K562 (cell line): Measurements from ENCODE around the gene RACGAP1. TPM values are rescaled to one million over a fixed set of nuclear protein-coding genes. Genes with fewer than 3 reads are reported as not detected.

Experiments
- MAFK ChIP-seq: IDR thresholded peaks from 2 replicates; pipeline ENCODE4 v1.6.1; 2011; ENCODE audit warnings: low read length, improper control_type of control experiment
- MYBL2 ChIP-seq, 2 experiments: fragments of 450-650 bp in 1 of 2; sonication (generic) in 1 of 2; formaldehyde crosslinking in 1 of 2; IDR thresholded peaks; 2 replicates each; pipeline versions ENCODE4 v1.6.1 to v1.8.1; 2017 to 2022; ENCODE audit warnings: borderline replicate concordance in 1 of 2, inconsistent platforms in 1 of 2, low read depth in 1 of 2, mild to moderate bottlenecking in 1 of 2, missing genetic modification reagents in 1 of 2, moderate library complexity in 1 of 2
- PHB2 ChIP-seq: fragments of 450-650 bp; IDR thresholded peaks from 2 replicates; pipeline ENCODE4 v1.6.1; 2017; ENCODE audit warnings: low read depth
- RBBP5 ChIP-seq: fragments of 200-600 bp; sonication (generic); IDR thresholded peaks from 2 replicates; pipeline ENCODE4 v1.6.1; 2012; ENCODE audit warnings: borderline replicate concordance, mild to moderate bottlenecking, low read length, control low read depth, inconsistent platforms; ENCODE audit not compliant: insufficient read depth, poor library complexity, severe bottlenecking
- SETDB1 ChIP-seq: IDR thresholded peaks from one replicate; pipeline ENCODE4 v1.6.1; 2012; ENCODE audit warnings: low read length, control low read depth, inconsistent platforms
- SOX6 ChIP-seq: fragments of 450-650 bp; IDR thresholded peaks from 2 replicates; pipeline ENCODE4 v1.6.1; 2014; ENCODE audit warnings: mild to moderate bottlenecking
- SP2 ChIP-seq: IDR thresholded peaks from 2 replicates; pipeline ENCODE4 v1.6.1; 2011; ENCODE audit warnings: mild to moderate bottlenecking, low read depth, low read length, moderate library complexity; ENCODE audit not compliant: poor library complexity, severe bottlenecking; ENCODE audit errors: extremely low read depth
- ZNF134 ChIP-seq: fragments of 250-450 bp; sonication (Bioruptor Pico); conservative IDR thresholded peaks from 2 replicates; pipeline ENCODE4 v1.4.0; 2020
- ZNF589 ChIP-seq: fragments of 200-800 bp; sonication (Bioruptor generic); IDR thresholded peaks from 2 replicates; pipeline ENCODE4 v1.6.1; 2016; ENCODE audit warnings: low read depth, missing genetic modification characterization, missing compliant biosample characterization
- polyA plus RNA-seq, 8 experiments: library from polyadenylated mRNA; depleted of rRNA in 4 of 8; stranded (reverse) in 5 of 8; unstranded in 3 of 8; fragments of >200 nt; fragmentation: Nextera tagmentation in 2 of 8; fragmentation: Illumina TruSeq in 1 of 8; extraction: Ambion mirVana in 2 of 8; extraction: Trizol in 1 of 8; gene quantifications; 2 replicates each; pipeline versions ENCODE4 v1.2.1 to v1.2.3, GENCODE V29; 2011 to 2014; ENCODE audit warnings: inconsistent platforms in 1 of 8, missing spikeins in 1 of 8
- total RNA-seq, 7 experiments: library from RNA; depleted of rRNA in 6 of 7; stranded (reverse); fragments of >200 nt in 6 of 7; fragmentation: Illumina TruSeq in 2 of 7; extraction: Trizol in 2 of 7; gene quantifications; 2 replicates each; pipeline versions ENCODE4 v1.2.1 to v1.2.3, GENCODE V29; 2011 to 2021; ENCODE audit warnings: low replicate concordance in 1 of 7
- TF ChIP-seq, protein P1 (sequence below): sonication (generic); formaldehyde crosslinking; IDR thresholded peaks from 2 replicates; pipeline ENCODE4 v1.8.0; 2023; ENCODE audit warnings: mild to moderate bottlenecking, missing genetic modification reagents
- TF ChIP-seq, protein P2 (sequence below): fragments of 450-650 bp; IDR thresholded peaks from 2 replicates; pipeline ENCODE4 v1.6.1; 2017; ENCODE audit warnings: antibody characterized with exemption
- TF ChIP-seq, protein P3 (sequence below): sonication (generic); formaldehyde crosslinking; IDR thresholded peaks from 2 replicates; pipeline ENCODE4 v1.8.1; 2023; ENCODE audit warnings: mild to moderate bottlenecking, missing genetic modification reagents
- TF ChIP-seq, protein P4 (sequence below): fragments of 250-450 bp; sonication (Bioruptor Pico); IDR thresholded peaks from 2 replicates; pipeline ENCODE4 v1.8.0; 2021; ENCODE audit warnings: moderate library complexity, mild to moderate bottlenecking, inconsistent platforms

RACGAP1 gene
- total and polyA plus RNA-seq, 9 of the 15 experiments (the other 6 are each of a cell fraction or from before 2014, with no cell fraction given): 56.4 to 92.9 (median 71.8) TPM

DNA sequence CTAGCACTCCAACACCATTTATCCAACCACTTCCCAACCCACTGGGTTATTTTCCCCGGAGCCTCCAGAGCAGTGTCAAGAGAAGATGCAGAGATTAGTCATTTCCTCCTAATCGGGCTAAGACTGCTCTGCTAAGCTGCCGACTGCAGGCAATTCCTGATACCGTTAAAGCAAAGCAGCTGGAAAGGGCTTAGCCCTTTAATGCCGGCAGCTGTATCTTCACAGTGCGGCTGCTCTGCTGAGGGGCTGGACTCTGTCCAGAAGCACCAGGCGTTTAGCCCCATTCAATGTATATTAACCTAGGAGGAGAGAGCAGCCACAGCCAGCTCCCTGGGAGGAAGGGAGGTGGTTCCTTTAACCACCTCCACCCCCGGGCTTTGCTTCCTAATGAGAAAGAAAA is 41.4 kb downstream of the RACGAP1 start (continued):
- TF ChIP-seq, protein P1, sequence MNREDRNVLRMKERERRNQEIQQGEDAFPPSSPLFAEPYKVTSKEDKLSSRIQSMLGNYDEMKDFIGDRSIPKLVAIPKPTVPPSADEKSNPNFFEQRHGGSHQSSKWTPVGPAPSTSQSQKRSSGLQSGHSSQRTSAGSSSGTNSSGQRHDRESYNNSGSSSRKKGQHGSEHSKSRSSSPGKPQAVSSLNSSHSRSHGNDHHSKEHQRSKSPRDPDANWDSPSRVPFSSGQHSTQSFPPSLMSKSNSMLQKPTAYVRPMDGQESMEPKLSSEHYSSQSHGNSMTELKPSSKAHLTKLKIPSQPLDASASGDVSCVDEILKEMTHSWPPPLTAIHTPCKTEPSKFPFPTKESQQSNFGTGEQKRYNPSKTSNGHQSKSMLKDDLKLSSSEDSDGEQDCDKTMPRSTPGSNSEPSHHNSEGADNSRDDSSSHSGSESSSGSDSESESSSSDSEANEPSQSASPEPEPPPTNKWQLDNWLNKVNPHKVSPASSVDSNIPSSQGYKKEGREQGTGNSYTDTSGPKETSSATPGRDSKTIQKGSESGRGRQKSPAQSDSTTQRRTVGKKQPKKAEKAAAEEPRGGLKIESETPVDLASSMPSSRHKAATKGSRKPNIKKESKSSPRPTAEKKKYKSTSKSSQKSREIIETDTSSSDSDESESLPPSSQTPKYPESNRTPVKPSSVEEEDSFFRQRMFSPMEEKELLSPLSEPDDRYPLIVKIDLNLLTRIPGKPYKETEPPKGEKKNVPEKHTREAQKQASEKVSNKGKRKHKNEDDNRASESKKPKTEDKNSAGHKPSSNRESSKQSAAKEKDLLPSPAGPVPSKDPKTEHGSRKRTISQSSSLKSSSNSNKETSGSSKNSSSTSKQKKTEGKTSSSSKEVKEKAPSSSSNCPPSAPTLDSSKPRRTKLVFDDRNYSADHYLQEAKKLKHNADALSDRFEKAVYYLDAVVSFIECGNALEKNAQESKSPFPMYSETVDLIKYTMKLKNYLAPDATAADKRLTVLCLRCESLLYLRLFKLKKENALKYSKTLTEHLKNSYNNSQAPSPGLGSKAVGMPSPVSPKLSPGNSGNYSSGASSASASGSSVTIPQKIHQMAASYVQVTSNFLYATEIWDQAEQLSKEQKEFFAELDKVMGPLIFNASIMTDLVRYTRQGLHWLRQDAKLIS: no peak
- TF ChIP-seq MAFK: no peak
- TF ChIP-seq SP2: no peak
- no peak for TF ChIP-seq MYBL2 (IDR thresholded peaks at IDR 0.05; ENCODE audit: low read depth)
- TF ChIP-seq MYBL2 (CRISPR knock-in tag; IDR thresholded peaks at IDR 0.05; ENCODE audit: borderline replicate concordance): no peak
- no peak for TF ChIP-seq RBBP5
- TF ChIP-seq, protein P2, sequence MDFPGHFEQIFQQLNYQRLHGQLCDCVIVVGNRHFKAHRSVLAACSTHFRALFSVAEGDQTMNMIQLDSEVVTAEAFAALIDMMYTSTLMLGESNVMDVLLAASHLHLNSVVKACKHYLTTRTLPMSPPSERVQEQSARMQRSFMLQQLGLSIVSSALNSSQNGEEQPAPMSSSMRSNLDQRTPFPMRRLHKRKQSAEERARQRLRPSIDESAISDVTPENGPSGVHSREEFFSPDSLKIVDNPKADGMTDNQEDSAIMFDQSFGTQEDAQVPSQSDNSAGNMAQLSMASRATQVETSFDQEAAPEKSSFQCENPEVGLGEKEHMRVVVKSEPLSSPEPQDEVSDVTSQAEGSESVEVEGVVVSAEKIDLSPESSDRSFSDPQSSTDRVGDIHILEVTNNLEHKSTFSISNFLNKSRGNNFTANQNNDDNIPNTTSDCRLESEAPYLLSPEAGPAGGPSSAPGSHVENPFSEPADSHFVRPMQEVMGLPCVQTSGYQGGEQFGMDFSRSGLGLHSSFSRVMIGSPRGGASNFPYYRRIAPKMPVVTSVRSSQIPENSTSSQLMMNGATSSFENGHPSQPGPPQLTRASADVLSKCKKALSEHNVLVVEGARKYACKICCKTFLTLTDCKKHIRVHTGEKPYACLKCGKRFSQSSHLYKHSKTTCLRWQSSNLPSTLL: no peak
- TF ChIP-seq ZNF134 (CRISPR knock-in tag): no peak
- TF ChIP-seq, protein P3, sequence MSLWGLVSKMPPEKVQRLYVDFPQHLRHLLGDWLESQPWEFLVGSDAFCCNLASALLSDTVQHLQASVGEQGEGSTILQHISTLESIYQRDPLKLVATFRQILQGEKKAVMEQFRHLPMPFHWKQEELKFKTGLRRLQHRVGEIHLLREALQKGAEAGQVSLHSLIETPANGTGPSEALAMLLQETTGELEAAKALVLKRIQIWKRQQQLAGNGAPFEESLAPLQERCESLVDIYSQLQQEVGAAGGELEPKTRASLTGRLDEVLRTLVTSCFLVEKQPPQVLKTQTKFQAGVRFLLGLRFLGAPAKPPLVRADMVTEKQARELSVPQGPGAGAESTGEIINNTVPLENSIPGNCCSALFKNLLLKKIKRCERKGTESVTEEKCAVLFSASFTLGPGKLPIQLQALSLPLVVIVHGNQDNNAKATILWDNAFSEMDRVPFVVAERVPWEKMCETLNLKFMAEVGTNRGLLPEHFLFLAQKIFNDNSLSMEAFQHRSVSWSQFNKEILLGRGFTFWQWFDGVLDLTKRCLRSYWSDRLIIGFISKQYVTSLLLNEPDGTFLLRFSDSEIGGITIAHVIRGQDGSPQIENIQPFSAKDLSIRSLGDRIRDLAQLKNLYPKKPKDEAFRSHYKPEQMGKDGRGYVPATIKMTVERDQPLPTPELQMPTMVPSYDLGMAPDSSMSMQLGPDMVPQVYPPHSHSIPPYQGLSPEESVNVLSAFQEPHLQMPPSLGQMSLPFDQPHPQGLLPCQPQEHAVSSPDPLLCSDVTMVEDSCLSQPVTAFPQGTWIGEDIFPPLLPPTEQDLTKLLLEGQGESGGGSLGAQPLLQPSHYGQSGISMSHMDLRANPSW (CRISPR knock-in tag): no peak
- TF ChIP-seq ZNF589 (CRISPR knock-in tag): peak; percentile 69; the same call in 1 of the 2 replicates
- TF ChIP-seq, protein P4, sequence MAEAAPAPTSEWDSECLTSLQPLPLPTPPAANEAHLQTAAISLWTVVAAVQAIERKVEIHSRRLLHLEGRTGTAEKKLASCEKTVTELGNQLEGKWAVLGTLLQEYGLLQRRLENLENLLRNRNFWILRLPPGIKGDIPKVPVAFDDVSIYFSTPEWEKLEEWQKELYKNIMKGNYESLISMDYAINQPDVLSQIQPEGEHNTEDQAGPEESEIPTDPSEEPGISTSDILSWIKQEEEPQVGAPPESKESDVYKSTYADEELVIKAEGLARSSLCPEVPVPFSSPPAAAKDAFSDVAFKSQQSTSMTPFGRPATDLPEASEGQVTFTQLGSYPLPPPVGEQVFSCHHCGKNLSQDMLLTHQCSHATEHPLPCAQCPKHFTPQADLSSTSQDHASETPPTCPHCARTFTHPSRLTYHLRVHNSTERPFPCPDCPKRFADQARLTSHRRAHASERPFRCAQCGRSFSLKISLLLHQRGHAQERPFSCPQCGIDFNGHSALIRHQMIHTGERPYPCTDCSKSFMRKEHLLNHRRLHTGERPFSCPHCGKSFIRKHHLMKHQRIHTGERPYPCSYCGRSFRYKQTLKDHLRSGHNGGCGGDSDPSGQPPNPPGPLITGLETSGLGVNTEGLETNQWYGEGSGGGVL: no peak
- TF ChIP-seq SETDB1: no peak
- no peak for TF ChIP-seq PHB2
- no peak for TF ChIP-seq SOX6
